COR-L47 (cell line): ENCODE results near the gene MRPS23.

ENCODE experiments used
- DNase-seq: peaks from one replicate; lab custom pipeline; 2025; lab: John Stamatoyannopoulos, UW

MRPS23 gene

GRCh38 chr17:57838453-57838852 is 11.4 kb downstream of the MRPS23 start:
- DNase-seq: no peak

- DNase-seq: no peak
Observed at GRCh38 chr17:57835333-57835900, 14.4 kb downstream of the MRPS23 start.

GRCh38 chr17:57834146-57834741 is 15.6 kb downstream of the MRPS23 start:
- peak; percentile 7 for DNase-seq

GRCh38 chr17:57833179-57833939 is 16.5 kb downstream of the MRPS23 start:
- peak; percentile 81 for DNase-seq

GRCh38 chr17:57832314-57833178 is 17.3 kb downstream of the MRPS23 start:
- no peak for DNase-seq

GRCh38 chr17:57830880-57831279 is 19.0 kb downstream of the MRPS23 start:
- DNase-seq: no peak

GRCh38 chr17:57823469-57824401 is 26.1 kb downstream of the MRPS23 start:
- peak; percentile 43 for DNase-seq

- DNase-seq: no peak
Observed at GRCh38 chr17:57819867-57820266, 30.0 kb downstream of the MRPS23 start.

- no peak for DNase-seq
Observed at GRCh38 chr17:57819285-57819684, 30.6 kb downstream of the MRPS23 start.

- no peak for DNase-seq
Observed at GRCh38 chr17:57818066-57818465, 31.8 kb downstream of the MRPS23 start.

GRCh38 chr17:57817299-57817698 is 32.5 kb downstream of the MRPS23 start:
- no peak for DNase-seq

- no peak for DNase-seq
Observed at GRCh38 chr17:57814421-57814820, 35.4 kb downstream of the MRPS23 start.

- DNase-seq: peak; percentile 67
Observed at GRCh38 chr17:57811638-57812280, 38.1 kb downstream of the MRPS23 start.

GRCh38 chr17:57810721-57811637 is 38.9 kb downstream of the MRPS23 start:
- peak; percentile 98 for DNase-seq

GRCh38 chr17:57809879-57810278 is 40.0 kb downstream of the MRPS23 start:
- no peak for DNase-seq

GRCh38 chr17:57808882-57809281 is 41.0 kb downstream of the MRPS23 start:
- DNase-seq: no peak

- peak; percentile 9 for DNase-seq
Observed at GRCh38 chr17:57806167-57806830, 43.5 kb downstream of the MRPS23 start.

GRCh38 chr17:57803021-57803420 is 46.8 kb downstream of the MRPS23 start:
- DNase-seq: no peak
